OCI-LY1 (cell line): Measurements from ENCODE around the gene ASB10.

Experiments used
- H2AFZ ChIP-seq: fragments of 200-600 bp; sonication (generic), shearing (Covaris generic); 2 replicates; pipeline ENCODE4 v1.6.0; 2014; ENCODE audit warnings: antibody characterized with exemption, mild to moderate bottlenecking, low read length
- H3F3A ChIP-seq: fragments of 200-600 bp; sonication (generic), shearing (Covaris generic); 2 replicates; pipeline ENCODE4 v1.6.0; 2014; ENCODE audit warnings: mild to moderate bottlenecking, antibody characterized with exemption, low read length, moderate library complexity; ENCODE audit not compliant: insufficient read depth
- H3K27ac ChIP-seq: fragments of 200-600 bp; sonication (generic); 2 replicates; pipeline ENCODE4 v1.5.1; 2014; ENCODE audit warnings: low read length, mixed run types, mild to moderate bottlenecking, low read depth; ENCODE audit not compliant: poor library complexity, severe bottlenecking
- H3K27me3 ChIP-seq: fragments of 200-600 bp; sonication (generic); 2 replicates; pipeline ENCODE4 v1.6.0; 2014; ENCODE audit warnings: antibody characterized with exemption, mild to moderate bottlenecking, low read length, moderate library complexity; ENCODE audit not compliant: insufficient read depth
- H3K36me3 ChIP-seq: fragments of 200-600 bp; sonication (generic); 2 replicates; pipeline ENCODE4 v1.6.1; 2014; ENCODE audit warnings: mild to moderate bottlenecking, antibody characterized with exemption, low read length, moderate library complexity, mixed read lengths; ENCODE audit not compliant: insufficient read depth
- H3K4me1 ChIP-seq: fragments of 200-600 bp; sonication (generic); 2 replicates; pipeline ENCODE4 v1.5.1; 2014; ENCODE audit warnings: mild to moderate bottlenecking, low read length, moderate library complexity; ENCODE audit not compliant: insufficient read depth, severe bottlenecking
- H3K4me2 ChIP-seq: fragments of 200-600 bp; sonication (generic), shearing (Covaris generic); 2 replicates; pipeline ENCODE4 v1.6.1; 2014; ENCODE audit warnings: low read length
- H3K4me3 ChIP-seq: fragments of 200-600 bp; sonication (generic); 2 replicates; pipeline ENCODE4 v1.5.1; 2014; ENCODE audit warnings: low read length, low read depth, mild to moderate bottlenecking, mixed read lengths; ENCODE audit not compliant: poor library complexity, severe bottlenecking
- H3K79me2 ChIP-seq: fragments of 200-600 bp; shearing (Covaris generic); 2 replicates; pipeline ENCODE4 v1.6.1; 2016; ENCODE audit warnings: mixed run types, low read length, mixed read lengths; ENCODE audit not compliant: insufficient read depth
- H3K9ac ChIP-seq: fragments of 200-600 bp; sonication (generic), shearing (Covaris generic); 2 replicates; pipeline ENCODE4 v1.6.1; 2014; ENCODE audit warnings: mild to moderate bottlenecking, low read length, mixed read lengths
- H3K9me2 ChIP-seq: fragments of 200-600 bp; sonication (generic), shearing (Covaris generic); 2 replicates; pipeline ENCODE4 v1.6.1; 2014; ENCODE audit warnings: low read depth, mild to moderate bottlenecking, low read length, mixed read lengths
- H3K9me3 ChIP-seq: fragments of 200-600 bp; shearing (Covaris generic); 2 replicates; pipeline ENCODE4 v1.6.1; 2014; ENCODE audit warnings: low read length, mixed read lengths
- H4K20me1 ChIP-seq: fragments of 200-600 bp; sonication (generic), shearing (Covaris generic); 2 replicates; pipeline ENCODE4 v1.6.0; 2016; ENCODE audit warnings: mild to moderate bottlenecking, low read length; ENCODE audit not compliant: insufficient read depth
- EZH2 ChIP-seq: fragments of 200-600 bp; sonication (generic), shearing (Covaris generic); IDR thresholded peaks from 2 replicates; pipeline ENCODE4 v1.8.0; 2017; ENCODE audit warnings: borderline replicate concordance, mixed run types, mild to moderate bottlenecking, antibody characterized with exemption, low read length, moderate library complexity, mixed read lengths
- TF ChIP-seq, protein P1 (sequence below): fragments of 200-600 bp; sonication (generic), shearing (Covaris generic); IDR thresholded peaks from 2 replicates; pipeline ENCODE4 v1.5.1; 2017; ENCODE audit warnings: mild to moderate bottlenecking, antibody characterized with exemption, low read length, moderate library complexity, mixed read lengths

ASB10 gene

DNA sequence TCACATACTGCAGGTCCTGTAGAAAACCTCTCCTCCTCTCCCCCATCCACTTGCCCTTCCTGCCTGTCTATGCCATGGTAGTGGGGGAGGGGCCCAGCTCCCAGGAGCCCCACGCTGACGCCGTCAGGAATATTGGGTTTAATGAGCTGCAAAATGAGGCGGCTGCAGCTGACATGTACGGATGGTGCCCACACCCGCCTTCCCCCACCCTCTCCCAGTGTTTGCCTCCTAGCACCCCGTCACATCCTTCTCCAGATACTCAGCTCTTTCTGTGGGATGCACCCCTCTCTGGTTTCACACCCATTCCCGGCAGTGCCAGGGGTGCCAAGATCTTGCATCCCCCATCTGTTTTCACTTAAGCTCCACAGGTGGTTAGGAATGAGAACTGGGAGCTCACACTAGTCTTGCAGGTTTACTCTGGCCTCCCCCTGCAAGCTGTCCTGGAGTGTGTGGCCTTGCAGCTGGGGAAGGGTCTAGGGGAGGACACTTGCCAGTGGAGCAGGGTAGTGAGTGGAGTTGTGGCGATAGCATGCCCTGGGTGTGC lies 45.7 kb downstream of the ASB10 start:
- Histone ChIP-seq H3K9me3 (no peaks in the 10 kb centered on the region), H3K36me3 (no peaks in the 10 kb centered on the region), H3K27me3 (no peaks in the 10 kb centered on the region), H4K20me1 (no peaks in the 10 kb centered on the region), H3K9ac (no peak overlapping the region), H3K9me2 (no peaks in the 10 kb centered on the region), H3K27ac (no peak overlapping the region), H3F3A (no peaks in the 10 kb centered on the region), H3K4me3 (no peak overlapping the region), H2AFZ (no peak overlapping the region), H3K4me1 (no peaks in the 10 kb centered on the region), H3K79me2 (no peaks in the 10 kb centered on the region), H3K4me2 (no peak overlapping the region)
- no peak for TF ChIP-seq EZH2

DNA sequence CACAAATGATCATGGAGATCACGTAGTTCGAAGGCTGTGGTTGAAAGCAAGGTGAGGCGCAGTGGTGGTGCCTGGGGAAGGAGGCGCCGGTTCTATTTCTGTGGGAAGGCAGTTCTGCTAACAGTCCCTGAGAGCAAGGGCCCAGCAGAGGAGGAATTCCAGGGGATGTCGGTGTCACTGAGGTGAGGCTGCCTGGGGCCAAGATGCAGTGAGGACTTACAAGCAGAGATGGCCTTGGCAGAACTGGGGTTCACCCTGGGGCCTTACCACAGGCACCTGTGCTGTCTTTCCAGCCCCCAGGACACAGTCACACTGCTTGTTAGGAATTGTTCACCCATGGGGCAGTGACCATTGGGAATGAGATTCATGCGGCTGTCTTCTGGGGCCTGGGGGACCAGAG lies 46.2 kb downstream of the ASB10 start:
- Histone ChIP-seq H3K9me3 (no peaks in the 10 kb centered on the region), H3K4me1 (no peaks in the 10 kb centered on the region), H3K79me2 (no peaks in the 10 kb centered on the region), H3K9ac (no peak overlapping the region), H3K27ac (no peak overlapping the region), H3K4me2 (no peak overlapping the region), H3K9me2 (no peaks in the 10 kb centered on the region), H4K20me1 (no peaks in the 10 kb centered on the region), H3K4me3 (no peak overlapping the region), H3K36me3 (no peaks in the 10 kb centered on the region), H3K27me3 (no peaks in the 10 kb centered on the region), H2AFZ (no peak overlapping the region), H3F3A (no peaks in the 10 kb centered on the region)
- TF ChIP-seq EZH2, result no peak
- TF ChIP-seq, protein P1, sequence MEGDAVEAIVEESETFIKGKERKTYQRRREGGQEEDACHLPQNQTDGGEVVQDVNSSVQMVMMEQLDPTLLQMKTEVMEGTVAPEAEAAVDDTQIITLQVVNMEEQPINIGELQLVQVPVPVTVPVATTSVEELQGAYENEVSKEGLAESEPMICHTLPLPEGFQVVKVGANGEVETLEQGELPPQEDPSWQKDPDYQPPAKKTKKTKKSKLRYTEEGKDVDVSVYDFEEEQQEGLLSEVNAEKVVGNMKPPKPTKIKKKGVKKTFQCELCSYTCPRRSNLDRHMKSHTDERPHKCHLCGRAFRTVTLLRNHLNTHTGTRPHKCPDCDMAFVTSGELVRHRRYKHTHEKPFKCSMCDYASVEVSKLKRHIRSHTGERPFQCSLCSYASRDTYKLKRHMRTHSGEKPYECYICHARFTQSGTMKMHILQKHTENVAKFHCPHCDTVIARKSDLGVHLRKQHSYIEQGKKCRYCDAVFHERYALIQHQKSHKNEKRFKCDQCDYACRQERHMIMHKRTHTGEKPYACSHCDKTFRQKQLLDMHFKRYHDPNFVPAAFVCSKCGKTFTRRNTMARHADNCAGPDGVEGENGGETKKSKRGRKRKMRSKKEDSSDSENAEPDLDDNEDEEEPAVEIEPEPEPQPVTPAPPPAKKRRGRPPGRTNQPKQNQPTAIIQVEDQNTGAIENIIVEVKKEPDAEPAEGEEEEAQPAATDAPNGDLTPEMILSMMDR, result no peak

- Histone ChIP-seq H3K79me2 (no peaks in the 10 kb centered on the region), H4K20me1 (no peaks in the 10 kb centered on the region), H3F3A (no peaks in the 10 kb centered on the region), H3K9me2 (no peaks in the 10 kb centered on the region), H3K4me3 (no peak overlapping the region), H3K4me1 (no peaks in the 10 kb centered on the region), H3K4me2 (no peak overlapping the region), H2AFZ (no peak overlapping the region), H3K36me3 (no peaks in the 10 kb centered on the region), H3K27me3 (no peaks in the 10 kb centered on the region), H3K27ac (no peak overlapping the region), H3K9me3 (no peaks in the 10 kb centered on the region), H3K9ac (no peak overlapping the region)
- TF ChIP-seq EZH2, result no peak
- TF ChIP-seq, protein P1, result no peak
Observed at GRCh38 chr7:151139791-151140190, 47.3 kb downstream of the ASB10 start.

DNA sequence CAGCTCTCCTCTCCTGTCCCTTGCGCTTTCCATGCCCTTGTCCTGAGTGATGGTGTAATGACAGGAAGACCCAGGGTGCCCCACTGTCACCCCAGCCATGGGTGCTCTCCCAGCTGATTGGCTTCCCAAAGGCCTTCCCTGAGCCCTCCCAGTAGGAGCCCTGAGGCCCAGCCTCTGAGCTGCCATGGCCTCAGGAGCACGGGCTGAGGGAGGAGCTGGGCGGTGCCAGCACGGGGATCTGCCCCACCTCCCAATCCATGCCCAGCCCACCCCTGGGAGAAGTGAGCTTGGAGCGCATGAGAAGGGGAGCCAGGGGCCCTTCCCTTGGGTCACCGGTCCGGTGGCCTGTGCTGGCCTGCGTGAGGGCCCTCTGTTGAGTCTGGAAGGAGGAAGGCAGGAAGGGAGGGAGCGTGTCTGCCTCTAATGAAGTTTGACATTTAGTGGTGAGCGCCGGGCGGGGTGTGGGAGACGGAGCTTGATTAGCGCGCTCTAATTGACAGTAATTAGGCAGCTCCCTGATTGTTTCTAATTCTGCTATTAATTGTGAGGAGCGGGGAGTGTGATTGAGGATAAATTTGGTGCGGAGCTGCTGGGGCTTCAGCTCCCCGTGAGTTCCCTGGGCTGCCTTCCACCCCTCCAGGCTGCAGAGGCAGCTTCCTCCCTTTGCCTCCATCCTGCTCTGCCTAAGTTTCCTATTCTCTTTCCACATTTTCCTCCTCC lies 47.8 kb downstream of the ASB10 start:
- no peak for TF ChIP-seq EZH2
- TF ChIP-seq, protein P1, result no peak
- H3K4me1 ChIP-seq, result no peaks in the 10 kb centered on the region
- no peaks in the 10 kb centered on the region for H3K9me3 ChIP-seq
- H3K4me3 ChIP-seq, result no peak overlapping the region
- no peaks in the 10 kb centered on the region for H3K79me2 ChIP-seq
- H3F3A ChIP-seq, result no peaks in the 10 kb centered on the region
- H3K27me3 ChIP-seq, result no peaks in the 10 kb centered on the region
- no peaks in the 10 kb centered on the region for H4K20me1 ChIP-seq
- H3K27ac ChIP-seq, result no peak overlapping the region
- H3K9me2 ChIP-seq, result no peaks in the 10 kb centered on the region
- H2AFZ ChIP-seq, result no peak overlapping the region
- no peak overlapping the region for H3K9ac ChIP-seq
- no peaks in the 10 kb centered on the region for H3K36me3 ChIP-seq
- H3K4me2 ChIP-seq, result no peak overlapping the region
